Hepatocyte (in vitro differentiated cells): ENCODE measurements around the gene CDK17.

Source experiments
- EZH2 ChIP-seq: fragments of 200-600 bp; sonication (generic); IDR thresholded peaks from 2 replicates; pipeline ENCODE4 v1.6.1; 2016; ENCODE audit warnings: antibody characterized with exemption, mild to moderate bottlenecking, borderline replicate concordance
- TF ChIP-seq, protein P1 (sequence below): fragments of 200-600 bp; sonication (generic); IDR thresholded peaks from 2 replicates; pipeline ENCODE4 v1.5.1; 2016; ENCODE audit warnings: antibody characterized with exemption, mild to moderate bottlenecking; ENCODE audit not compliant: poor library complexity

DNA sequence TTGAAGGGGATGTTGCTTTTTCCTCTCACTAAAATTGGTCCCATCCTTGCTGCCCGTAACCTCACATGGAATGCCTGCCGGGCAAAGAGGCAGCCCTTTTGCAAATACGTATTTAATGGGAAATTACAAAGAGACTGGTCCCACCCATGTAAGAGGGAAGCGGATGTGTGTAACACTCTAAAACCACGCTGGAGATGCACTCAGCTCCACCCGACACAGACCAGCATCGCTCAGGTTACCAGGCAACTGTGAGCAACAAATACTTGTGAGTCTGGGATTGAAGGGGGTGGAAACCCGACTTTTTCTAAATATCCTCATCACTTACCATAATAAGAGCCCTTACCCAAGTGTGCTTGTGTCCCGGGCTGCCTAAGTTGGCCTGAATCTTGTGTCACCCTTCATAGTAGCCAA is 158.4 kb downstream of the CDK17 start:
- TF ChIP-seq EZH2 = no peak
- TF ChIP-seq, protein P1, sequence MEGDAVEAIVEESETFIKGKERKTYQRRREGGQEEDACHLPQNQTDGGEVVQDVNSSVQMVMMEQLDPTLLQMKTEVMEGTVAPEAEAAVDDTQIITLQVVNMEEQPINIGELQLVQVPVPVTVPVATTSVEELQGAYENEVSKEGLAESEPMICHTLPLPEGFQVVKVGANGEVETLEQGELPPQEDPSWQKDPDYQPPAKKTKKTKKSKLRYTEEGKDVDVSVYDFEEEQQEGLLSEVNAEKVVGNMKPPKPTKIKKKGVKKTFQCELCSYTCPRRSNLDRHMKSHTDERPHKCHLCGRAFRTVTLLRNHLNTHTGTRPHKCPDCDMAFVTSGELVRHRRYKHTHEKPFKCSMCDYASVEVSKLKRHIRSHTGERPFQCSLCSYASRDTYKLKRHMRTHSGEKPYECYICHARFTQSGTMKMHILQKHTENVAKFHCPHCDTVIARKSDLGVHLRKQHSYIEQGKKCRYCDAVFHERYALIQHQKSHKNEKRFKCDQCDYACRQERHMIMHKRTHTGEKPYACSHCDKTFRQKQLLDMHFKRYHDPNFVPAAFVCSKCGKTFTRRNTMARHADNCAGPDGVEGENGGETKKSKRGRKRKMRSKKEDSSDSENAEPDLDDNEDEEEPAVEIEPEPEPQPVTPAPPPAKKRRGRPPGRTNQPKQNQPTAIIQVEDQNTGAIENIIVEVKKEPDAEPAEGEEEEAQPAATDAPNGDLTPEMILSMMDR = no peak
